ENCODE data around the gene TTLL6. TPM values are rescaled to one million over a fixed set of nuclear protein-coding genes. Genes with fewer than 3 reads are reported as not detected.
A peak's percentile ranks its signal among the peaks of the same experiment; 100 is the strongest.
"Not testable (repeated sequence)": the region's sequence is repeated elsewhere in the genome, so short reads cannot be mapped to it uniquely, and the experiment has no call there.

TTLL6 gene
- total RNA-seq, 1 donor from 2014 or later: 2.8 TPM

DNA sequence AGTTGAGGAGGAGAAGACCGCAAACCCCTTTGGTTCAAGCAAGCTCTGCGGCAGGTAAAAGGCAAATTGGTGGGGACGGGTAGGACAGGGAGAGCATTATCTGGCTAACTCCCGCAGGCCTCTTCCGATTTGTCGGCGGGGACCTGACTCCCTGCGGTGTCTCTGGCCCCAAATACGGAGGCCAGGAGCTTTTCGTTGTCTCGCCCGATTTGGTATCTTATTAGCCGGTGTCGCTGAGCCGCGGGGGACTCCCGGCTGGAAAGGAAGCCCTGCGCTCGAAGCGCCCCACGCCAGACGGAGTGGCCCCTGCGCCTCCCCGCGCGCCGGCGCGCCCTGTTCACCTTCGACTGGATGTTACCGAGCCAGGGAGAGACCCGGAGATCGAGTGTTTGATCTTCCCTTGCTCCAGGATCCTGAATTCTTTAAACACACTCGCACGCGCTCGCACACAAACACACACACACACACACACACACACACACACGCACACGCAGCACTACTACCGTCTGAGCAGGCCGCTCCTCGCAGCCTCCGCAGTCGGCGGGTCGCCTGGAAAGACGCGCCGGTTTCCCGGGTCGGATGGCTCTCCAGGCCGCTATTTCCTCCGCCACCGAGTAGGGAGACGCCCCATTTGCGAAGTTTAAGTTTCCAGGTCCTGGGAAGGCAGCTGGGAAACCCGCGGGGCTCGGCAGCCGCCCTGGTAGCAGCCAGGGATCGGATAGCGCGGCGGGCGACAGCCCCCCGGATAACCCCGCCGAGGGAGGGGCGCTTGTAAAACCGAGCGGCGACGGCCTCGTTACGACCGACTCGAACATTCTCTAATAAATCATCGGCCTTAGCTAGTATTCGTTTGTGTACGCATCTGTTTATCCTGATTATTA is 98.0 kb downstream of the TTLL6 start:
- peak overlapping the region; percentile 71 for H3K4me3 Mint-ChIP-seq
- peaks cover 11% of the 10 kb centered on the region for H3K4me1 Mint-ChIP-seq (ENCODE audit: unreplicated experiment)
- TF ChIP-seq CTCF (conservative IDR thresholded peaks at IDR 0.05): no peak
- H3K9me3 Mint-ChIP-seq: no peaks in the 10 kb centered on the region
- peak overlapping the region; percentile 53 for H3K27ac Mint-ChIP-seq
- H3K27me3 Mint-ChIP-seq: peaks cover 100% of the 10 kb centered on the region
- DNase-seq (ENCODE audit: extremely low spot score, unreplicated experiment): no peak
- no peaks in the 10 kb centered on the region for H3K36me3 Mint-ChIP-seq

DNA sequence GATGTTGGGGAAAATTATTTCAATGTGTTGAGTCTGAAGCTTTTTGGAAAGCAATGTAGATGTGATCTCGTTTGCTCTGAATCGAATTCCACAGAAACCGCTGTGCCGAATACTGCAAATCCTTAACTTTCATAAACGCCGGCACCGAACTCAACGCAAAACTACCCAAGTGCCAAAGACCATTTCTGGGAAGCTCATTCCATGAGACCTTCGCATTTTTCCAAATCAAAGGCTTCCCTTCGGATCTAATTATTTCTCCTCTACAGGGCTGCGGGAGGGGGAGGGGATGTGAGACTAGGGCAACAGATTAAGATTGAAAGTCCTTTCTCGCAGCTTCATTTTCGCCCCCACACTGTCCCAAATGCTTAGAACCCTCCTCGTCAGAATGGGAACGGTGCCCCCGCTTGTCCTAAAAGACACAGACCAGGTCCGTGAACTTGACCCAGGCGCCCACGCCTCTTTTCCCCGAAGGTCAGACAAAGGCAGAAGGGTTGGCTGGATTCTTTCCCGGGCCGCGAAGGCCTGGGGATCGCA is 98.7 kb downstream of the TTLL6 start:
- no peak overlapping the region for H3K27ac Mint-ChIP-seq
- DNase-seq (ENCODE audit: extremely low spot score, unreplicated experiment): no peak
- no peaks in the 10 kb centered on the region for H3K36me3 Mint-ChIP-seq
- peaks cover 100% of the 10 kb centered on the region for H3K27me3 Mint-ChIP-seq
- peaks cover 9% of the 10 kb centered on the region for H3K4me1 Mint-ChIP-seq (ENCODE audit: unreplicated experiment)
- H3K4me3 Mint-ChIP-seq: peak overlapping the region; percentile 64
- TF ChIP-seq CTCF (conservative IDR thresholded peaks at IDR 0.05): no peak
- no peaks in the 10 kb centered on the region for H3K9me3 Mint-ChIP-seq

DNA sequence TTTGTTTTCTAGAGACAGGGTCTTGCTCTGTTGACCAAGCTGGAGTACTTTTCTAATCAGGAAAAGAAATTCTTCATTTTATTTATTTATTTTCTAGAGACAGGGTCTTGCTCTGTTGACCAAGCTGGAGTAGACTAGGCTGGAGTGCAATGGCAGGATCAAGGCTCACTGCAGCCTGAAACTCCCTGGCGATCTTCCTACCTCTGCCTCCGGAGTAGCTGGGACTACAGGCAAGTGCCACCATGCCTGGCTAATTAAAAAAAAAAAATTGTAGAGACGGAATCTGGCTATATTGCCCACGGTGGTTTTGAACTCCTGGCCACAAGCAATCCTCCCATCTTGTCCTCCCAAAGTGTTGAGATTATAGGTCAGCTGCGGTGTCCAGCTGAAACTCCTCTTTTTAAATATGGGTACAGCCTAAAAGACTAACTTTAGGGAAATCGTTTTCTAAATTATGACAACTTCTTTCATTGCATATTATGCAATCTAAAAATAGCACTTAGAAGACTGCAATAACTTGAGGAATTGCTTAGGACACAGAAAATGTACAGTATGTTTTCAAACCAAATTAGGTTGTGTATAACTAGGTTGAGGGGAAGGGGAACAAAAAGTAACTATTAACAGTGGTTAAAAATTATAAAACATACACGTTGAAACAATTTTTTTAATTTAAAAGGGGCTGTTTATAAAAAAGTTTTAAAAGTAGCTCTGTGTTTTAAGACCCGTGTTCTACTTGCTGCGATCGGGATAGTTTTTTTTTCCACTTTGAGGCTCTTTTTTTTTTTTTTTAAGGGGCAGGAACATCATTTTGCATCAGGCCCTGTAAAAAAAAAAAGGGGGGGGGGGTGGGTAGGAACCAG is 99.4 kb downstream of the TTLL6 start:
- Mint-ChIP-seq H3K36me3 (no peaks in the 10 kb centered on the region), H3K4me3 (peak overlapping the region; percentile 13), H3K9me3 (no peaks in the 10 kb centered on the region), H3K4me1 (ENCODE audit: unreplicated experiment) (peaks cover 9% of the 10 kb centered on the region), H3K27ac (peak overlapping the region; percentile 10), H3K27me3 (peaks cover 98% of the 10 kb centered on the region)
- DNase-seq (ENCODE audit: extremely low spot score, unreplicated experiment): no peak
- TF ChIP-seq CTCF (conservative IDR thresholded peaks at IDR 0.05): no peak

GRCh38 chr17:48716549-48716948 is 100.5 kb downstream of the TTLL6 start:
- not testable (repeated sequence) for H3K4me1 Mint-ChIP-seq (ENCODE audit: unreplicated experiment); DNase-seq (ENCODE audit: extremely low spot score, unreplicated experiment); H3K9me3 Mint-ChIP-seq; H3K4me3 Mint-ChIP-seq; H3K36me3 Mint-ChIP-seq; H3K27ac Mint-ChIP-seq
- H3K27me3 Mint-ChIP-seq: peaks cover 94% of the 10 kb centered on the region

GRCh38 chr17:48715496-48716399 is 101.3 kb downstream of the TTLL6 start:
- DNase-seq (ENCODE audit: extremely low spot score, unreplicated experiment): no peak
- Mint-ChIP-seq H3K27ac (no peak overlapping the region), H3K27me3 (peaks cover 94% of the 10 kb centered on the region), H3K9me3 (no peaks in the 10 kb centered on the region), H3K4me3 (no peak overlapping the region), H3K36me3 (no peaks in the 10 kb centered on the region), H3K4me1 (ENCODE audit: unreplicated experiment) (peaks cover 9% of the 10 kb centered on the region)
- TF ChIP-seq CTCF (conservative IDR thresholded peaks at IDR 0.05): no peak

Small RNAs within 50 kb of the gene (microRNA-seq; reads per million reads assigned to microRNA genes)
- not detected for gene MIR3185

Other genes starting within 250 kb of the TTLL6 start
- gene HOXB4, start 238.9 kb downstream of the TTLL6 start, total RNA-seq (ENCODE audit: low replicate concordance): 14.8 and 27.0 TPM in 2 replicates
- 46.9 and 93.7 TPM in 2 replicates for gene HOXB3, start 227.0 kb downstream of the TTLL6 start, total RNA-seq (ENCODE audit: low replicate concordance)
- gene HOXB5, start 223.4 kb downstream of the TTLL6 start, total RNA-seq (ENCODE audit: low replicate concordance): 10.1 and 20.8 TPM in 2 replicates
- gene HOXB6, start 212.2 kb downstream of the TTLL6 start, total RNA-seq (ENCODE audit: low replicate concordance): 17.6 and 20.3 TPM in 2 replicates
- gene HOXB7, start 206.2 kb downstream of the TTLL6 start, total RNA-seq (ENCODE audit: low replicate concordance): 9.8 and 11.7 TPM in 2 replicates
- gene HOXB8, start 201.9 kb downstream of the TTLL6 start, total RNA-seq (ENCODE audit: low replicate concordance): 16.0 and 17.1 TPM in 2 replicates
- gene HOXB9, start 190.9 kb downstream of the TTLL6 start, total RNA-seq (ENCODE audit: low replicate concordance): 1.6 and 9.4 TPM in 2 replicates
- 0.88 TPM in 1 of 2 replicates, not detected in the other for gene PRAC1, start 94.7 kb downstream of the TTLL6 start, total RNA-seq (ENCODE audit: low replicate concordance)
- not detected in 2 replicates for gene PRAC2, start 94.0 kb downstream of the TTLL6 start, total RNA-seq (ENCODE audit: low replicate concordance)
- 0.59 TPM in 1 of 2 replicates, not detected in the other for gene HOXB13, start 88.5 kb downstream of the TTLL6 start, total RNA-seq (ENCODE audit: low replicate concordance)
- gene CALCOCO2, start 13.8 kb upstream of the TTLL6 start, total RNA-seq (ENCODE audit: low replicate concordance): 74.5 and 99.7 TPM in 2 replicates
- 91.5 and 92.2 TPM in 2 replicates for gene ATP5MC1, start 75.6 kb upstream of the TTLL6 start, total RNA-seq (ENCODE audit: low replicate concordance)
- 72.1 and 78.0 TPM in 2 replicates for gene UBE2Z, start 91.2 kb upstream of the TTLL6 start, total RNA-seq (ENCODE audit: low replicate concordance)
- gene SNF8, start 127.6 kb upstream of the TTLL6 start, total RNA-seq (ENCODE audit: low replicate concordance): 97.2 and 117 TPM in 2 replicates
- 0.69 TPM in 1 of 2 replicates, not detected in the other for gene GIP, start 151.4 kb upstream of the TTLL6 start, total RNA-seq (ENCODE audit: low replicate concordance)
- 104 and 232 TPM in 2 replicates for gene IGF2BP1, start 180.2 kb upstream of the TTLL6 start, total RNA-seq (ENCODE audit: low replicate concordance)